NCI-H1417 treated with DMSO at 0.1 percent for 48 hours (cell line): Measurements from ENCODE around the gene ZNF766.
"Not testable (repeated sequence)": the region's sequence is repeated elsewhere in the genome, so short reads cannot be mapped to it uniquely, and the experiment has no call there.

Experiments
- DNase-seq: peaks from one replicate; lab custom pipeline; 2025; lab: John Stamatoyannopoulos, UW

The ZNF766 gene

GRCh38 chr19:52269338-52270261, at the start of gene ZNF766:
TSS of gene ZNF766 (plus strand) at chr19:52269587. CDS start at chr19:52269614, 27 bp downstream.
- peak; percentile 78 for DNase-seq

DNA sequence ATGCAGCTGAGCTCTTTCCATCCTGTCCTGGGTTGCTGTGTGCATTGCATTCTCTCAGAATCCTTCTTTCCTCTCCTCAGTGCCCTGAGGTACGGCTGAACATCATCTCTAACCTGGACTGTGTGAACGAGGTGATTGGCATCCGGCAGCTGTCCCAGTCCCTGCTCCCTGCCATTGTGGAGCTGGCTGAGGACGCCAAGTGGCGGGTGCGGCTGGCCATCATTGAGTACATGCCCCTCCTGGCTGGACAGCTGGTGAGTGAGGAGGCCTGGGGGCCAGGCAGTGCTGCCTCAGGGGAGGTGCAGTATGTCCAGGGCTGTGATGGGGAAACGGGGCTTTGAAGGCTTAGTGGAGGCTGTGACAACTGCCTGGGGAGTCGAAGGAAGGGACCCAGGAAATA, 49.8 kb upstream of the ZNF766 start:
- DNase-seq = no peak

DNA sequence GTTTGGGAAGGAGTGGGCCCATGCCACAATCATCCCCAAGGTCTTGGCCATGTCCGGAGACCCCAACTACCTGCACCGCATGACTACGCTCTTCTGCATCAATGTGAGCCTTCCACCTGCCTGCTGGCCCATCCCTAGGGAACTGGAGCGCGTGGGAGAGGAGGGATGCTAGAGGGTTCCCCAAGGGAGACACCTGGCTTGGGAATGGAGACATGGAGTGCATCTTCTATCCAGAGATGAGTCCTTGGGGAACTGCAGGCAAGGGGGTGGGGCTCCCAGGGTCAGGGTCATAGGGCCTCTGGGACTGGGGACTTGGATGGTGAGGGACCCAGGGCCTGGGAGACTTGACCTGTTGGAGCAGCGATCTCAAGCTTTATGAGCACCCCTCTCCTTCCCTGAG, 48.4 kb upstream of the ZNF766 start:
- DNase-seq = no peak

- no peak for DNase-seq
Measured at GRCh38 chr19:52221831-52222375, 47.5 kb upstream of the ZNF766 start.

DNA sequence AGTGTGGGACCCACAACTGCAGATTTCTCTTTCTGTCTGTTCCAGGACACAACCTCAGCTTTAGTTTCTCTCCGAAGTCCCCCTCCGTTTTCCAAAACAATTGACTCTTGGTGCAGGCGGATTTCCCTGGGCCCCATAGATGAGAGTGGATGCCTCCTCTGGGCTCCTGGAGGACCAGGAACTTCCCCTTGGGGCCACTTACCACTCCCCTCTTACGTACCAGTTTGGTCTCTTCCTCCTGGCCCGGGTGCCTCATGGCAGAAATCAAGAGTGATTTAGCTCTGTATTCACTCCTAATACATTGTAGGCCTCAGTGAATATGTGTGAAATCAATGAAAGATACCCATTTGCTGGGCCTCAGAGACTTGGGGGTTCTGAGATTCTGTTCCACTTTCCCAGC, 45.2 kb upstream of the ZNF766 start:
- no peak for DNase-seq

- DNase-seq = no peak
Measured at GRCh38 chr19:52226652-52227051, 42.7 kb upstream of the ZNF766 start.

GRCh38 chr19:52227196-52227940, 42.0 kb upstream of the ZNF766 start:
- DNase-seq = no peak

DNA sequence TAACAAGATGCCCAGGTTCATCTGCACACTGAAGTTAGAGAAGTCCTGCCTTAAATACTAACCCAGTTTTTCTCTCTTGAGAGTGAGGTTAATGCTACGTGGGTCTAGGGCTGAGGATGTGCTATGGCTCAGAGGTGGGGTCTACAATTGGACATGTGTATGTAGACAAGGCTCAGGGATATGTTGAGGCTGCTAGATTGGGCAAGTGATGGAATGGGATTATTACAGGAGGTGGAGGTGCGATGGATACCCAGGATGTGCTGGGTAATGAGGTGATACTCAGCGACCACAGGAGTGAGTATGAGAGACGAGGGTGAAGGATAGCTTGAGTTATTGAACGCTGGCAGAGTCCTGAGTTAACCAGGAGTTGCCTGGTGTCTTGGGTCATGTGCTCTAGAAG, 41.4 kb upstream of the ZNF766 start:
- DNase-seq = no peak

- no peak for DNase-seq
Measured at GRCh38 chr19:52229524-52229923, 39.9 kb upstream of the ZNF766 start.

GRCh38 chr19:52230685-52231084, 38.7 kb upstream of the ZNF766 start:
- DNase-seq = no peak

- no peak for DNase-seq
Measured at GRCh38 chr19:52231154-52231910, 38.1 kb upstream of the ZNF766 start.

DNA sequence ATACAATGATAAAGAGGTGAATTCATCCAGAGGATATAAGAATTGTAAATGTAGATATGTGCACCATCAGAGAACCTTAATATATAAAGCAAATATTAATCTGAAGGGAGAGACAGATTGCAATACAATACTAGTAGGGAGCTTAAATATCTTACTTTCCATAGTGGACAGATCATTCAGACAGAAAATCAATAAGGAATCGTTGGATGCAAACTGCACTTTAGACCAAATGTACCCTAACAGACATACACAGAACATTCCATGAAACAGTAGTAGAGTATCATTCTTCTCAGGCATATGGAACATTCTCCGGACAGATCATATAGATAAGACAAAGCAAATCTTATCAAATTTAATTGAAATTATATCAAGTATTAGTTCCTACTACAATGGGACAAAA, 35.0 kb upstream of the ZNF766 start:
- DNase-seq = no peak

DNA sequence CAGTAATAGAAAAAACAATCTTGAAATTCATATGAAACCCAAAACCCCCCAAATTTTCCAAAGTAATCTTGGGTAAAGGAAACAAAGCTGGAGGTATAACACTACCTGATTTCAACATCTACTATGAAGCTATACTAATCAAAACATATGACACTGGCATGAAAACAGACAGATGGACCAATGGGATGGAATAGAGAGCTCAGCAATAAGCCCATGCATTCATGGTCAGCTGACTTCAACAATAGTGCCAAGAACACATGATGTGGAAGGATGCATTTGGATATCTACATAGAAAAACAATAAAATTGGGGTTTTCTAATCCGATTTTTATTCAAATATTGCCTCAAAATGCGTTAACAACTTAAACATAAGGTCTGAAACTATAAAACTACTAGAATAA, 32.2 kb upstream of the ZNF766 start:
- no peak for DNase-seq

DNA sequence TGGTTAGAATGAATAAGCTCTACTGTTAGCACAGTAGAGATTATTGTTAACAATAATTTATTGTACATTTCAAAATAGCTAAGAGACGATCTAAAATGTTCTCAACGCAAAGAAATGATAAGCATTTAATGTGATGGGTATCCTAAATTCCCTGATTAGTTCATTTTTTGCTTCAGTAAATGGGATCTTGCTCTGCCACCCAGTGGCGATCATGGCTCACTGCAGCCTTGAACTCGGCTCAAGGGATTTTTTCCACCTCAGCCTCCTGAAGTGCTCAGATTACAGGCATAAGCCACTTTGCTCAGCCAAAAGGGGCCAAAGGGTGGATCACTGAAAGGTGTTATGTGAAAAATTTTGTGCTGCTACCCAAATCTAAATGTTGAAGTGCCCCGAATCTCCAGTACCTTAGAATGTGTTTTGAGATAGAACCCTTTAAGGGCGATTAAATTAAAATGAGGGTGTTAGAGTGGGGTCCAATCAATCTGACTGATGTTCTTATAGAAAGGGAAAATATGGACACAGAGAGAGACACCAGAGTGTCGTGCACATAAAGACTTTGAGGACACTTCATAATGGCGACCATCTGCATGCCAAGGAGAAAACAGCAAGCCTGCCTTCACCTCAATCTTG, 31.5 kb upstream of the ZNF766 start:
- DNase-seq = no peak

- DNase-seq = no peak
Measured at GRCh38 chr19:52244021-52244420, 25.4 kb upstream of the ZNF766 start.

GRCh38 chr19:52248241-52248640, 21.1 kb upstream of the ZNF766 start:
- peak; percentile 7 for DNase-seq

GRCh38 chr19:52258426-52258825, 11.0 kb upstream of the ZNF766 start:
- no peak for DNase-seq

GRCh38 chr19:52265556-52265955, 3.8 kb upstream of the ZNF766 start:
- not testable (repeated sequence) for DNase-seq

GRCh38 chr19:52270266-52270885, 989 bp downstream of the ZNF766 start:
- no peak for DNase-seq

DNA sequence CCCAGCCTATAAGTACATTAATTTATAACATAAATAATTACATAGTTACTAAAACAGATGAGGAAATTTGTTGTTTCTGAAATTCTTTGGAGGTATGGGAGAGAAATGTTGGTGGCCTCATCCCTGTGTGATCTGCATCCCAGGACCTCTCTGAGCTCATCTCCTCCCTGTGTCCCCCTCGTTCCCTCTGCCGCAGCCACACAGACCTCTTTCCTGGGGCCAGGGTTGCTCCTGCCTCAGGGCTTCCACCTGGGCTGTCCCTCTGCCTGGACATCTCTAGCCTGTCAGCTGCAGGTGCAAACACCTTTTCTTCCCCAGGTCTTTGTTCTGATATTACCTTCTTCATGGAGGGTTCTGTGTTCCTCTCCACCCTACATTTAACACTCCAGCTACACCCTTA, 3.9 kb downstream of the ZNF766 start:
- DNase-seq = no peak

- DNase-seq = no peak
Measured at GRCh38 chr19:52274191-52274590, 4.8 kb downstream of the ZNF766 start.
